Transverse colon (tissue), 3 donors: Measurements from ENCODE around the gene IMMP1L.

Experiments
- CTCF ChIP-seq, 5 experiments: fragments of 200-600 bp in 3 of 5; fragments of 450-650 bp in 2 of 5; sonication (generic) in 3 of 5; IDR thresholded peaks; 1 replicate in 2 of 5; 2 replicates in 3 of 5; pipeline ENCODE4 v1.5.1; 2016 to 2017; ENCODE audit warnings: antibody characterized with exemption in 5 of 5, inconsistent platforms in 3 of 5, mild to moderate bottlenecking in 2 of 5, moderate library complexity in 1 of 5
- POLR2A ChIP-seq: fragments of 450-650 bp; IDR thresholded peaks from one replicate; pipeline ENCODE4 v1.6.1; 2016; ENCODE audit warnings: antibody characterized with exemption, mild to moderate bottlenecking, moderate library complexity

GRCh38 chr11:31441296-31441695 lies 68.1 kb downstream of the IMMP1L start:
- TF ChIP-seq CTCF (IDR thresholded peaks at IDR 0.05), result no peak
- no peak for TF ChIP-seq POLR2A
